WTC11 (cell line): ENCODE results near the gene KIRREL3. TPM values are rescaled to one million over a fixed set of nuclear protein-coding genes. Genes with fewer than 3 reads are reported as not detected.

ENCODE experiments used
- ATAC-seq: fragments of 200-7000 bp; cut with Tn5 transposase; 2 replicates; pipeline ENCODE4 v1.10.0; 2021; ENCODE audit warnings: mild to moderate bottlenecking, moderate library complexity
- CTCF ChIA-PET: fragments of 300-600 bp; sonication (Branson Sonifier 250); formaldehyde crosslinking; loops from one replicate; lab custom pipeline; 2021; ENCODE audit warnings: antibody characterized with exemption; lab: Charles Lee
- POLR2A ChIA-PET: fragments of 350-600 bp; sonication (Branson Sonifier 250); formaldehyde crosslinking; loops from one replicate; lab custom pipeline; 2021; ENCODE audit warnings: antibody characterized with exemption; lab: Charles Lee
- DNase-seq: peaks from one replicate; pipeline ENCODE4 v3.0.0; 2021; ENCODE audit warnings: low spot score
- H3K27ac Mint-ChIP-seq: 2 replicates; pipeline ENCODE4 v1.8.0; 2021; ENCODE audit warnings: mixed read lengths
- H3K27me3 Mint-ChIP-seq: 2 replicates; pipeline ENCODE4 v1.8.0; 2021; ENCODE audit warnings: low read depth, mild to moderate bottlenecking, moderate library complexity, mixed read lengths
- H3K36me3 Mint-ChIP-seq: 2 replicates; pipeline ENCODE4 v1.8.0; 2021; ENCODE audit warnings: mixed read lengths
- H3K4me1 Mint-ChIP-seq: 2 replicates; pipeline ENCODE4 v1.8.0; 2022; ENCODE audit warnings: mixed read lengths
- H3K4me3 Mint-ChIP-seq: 2 replicates; pipeline ENCODE4 v1.8.0; 2021; ENCODE audit warnings: mild to moderate bottlenecking, moderate library complexity, mixed read lengths
- H3K9me3 Mint-ChIP-seq: 2 replicates; pipeline ENCODE4 v1.8.0; 2021; ENCODE audit warnings: mixed read lengths
- AR ChIP-seq: fragments of 250-450 bp; sonication (Bioruptor Pico); IDR thresholded peaks from 2 replicates; pipeline ENCODE4 v1.9.0; 2021; ENCODE audit warnings: mild to moderate bottlenecking
- CREB1 ChIP-seq: sonication (generic); formaldehyde crosslinking; IDR thresholded peaks from 2 replicates; pipeline ENCODE4 v1.8.0; 2023; ENCODE audit warnings: mild to moderate bottlenecking, missing genetic modification reagents
- CREM ChIP-seq: sonication (generic); formaldehyde crosslinking; IDR thresholded peaks from 2 replicates; pipeline ENCODE4 v1.8.1; 2022; ENCODE audit warnings: mild to moderate bottlenecking, missing genetic modification reagents, moderate library complexity
- ELF4 ChIP-seq: sonication (generic); formaldehyde crosslinking; IDR thresholded peaks from 2 replicates; pipeline ENCODE4 v1.8.1; 2022; ENCODE audit warnings: low read depth, mild to moderate bottlenecking, moderate library complexity, missing genetic modification reagents
- FOXK1 ChIP-seq: sonication (generic); formaldehyde crosslinking; IDR thresholded peaks from 2 replicates; pipeline ENCODE4 v1.8.0; 2022; ENCODE audit warnings: mild to moderate bottlenecking, moderate library complexity, missing genetic modification reagents
- GRHL2 ChIP-seq: fragments of 250-450 bp; sonication (Bioruptor Pico); IDR thresholded peaks from 2 replicates; pipeline ENCODE4 v1.8.0; 2022; ENCODE audit warnings: mild to moderate bottlenecking, moderate library complexity; ENCODE audit not compliant: insufficient replicate concordance, severe bottlenecking
- HMGA2 ChIP-seq: fragments of 250-450 bp; sonication (Bioruptor Pico); IDR thresholded peaks from 2 replicates; pipeline ENCODE4 v1.4.0; 2021; ENCODE audit warnings: mild to moderate bottlenecking, moderate library complexity
- IRF2 ChIP-seq: sonication (generic); formaldehyde crosslinking; IDR thresholded peaks from 2 replicates; pipeline ENCODE4 v1.8.0; 2022; ENCODE audit warnings: low read depth, missing genetic modification reagents, borderline replicate concordance
- MLX ChIP-seq: sonication (generic); formaldehyde crosslinking; IDR thresholded peaks from 2 replicates; pipeline ENCODE4 v1.8.1; 2023; ENCODE audit warnings: mild to moderate bottlenecking, missing genetic modification reagents, moderate library complexity
- NR1H2 ChIP-seq: sonication (generic); formaldehyde crosslinking; IDR thresholded peaks from 2 replicates; pipeline ENCODE4 v1.9.0; 2021; ENCODE audit warnings: mild to moderate bottlenecking, moderate library complexity, missing genetic modification reagents
- PREB ChIP-seq: sonication (generic); formaldehyde crosslinking; IDR thresholded peaks from 2 replicates; pipeline ENCODE4 v1.8.1; 2022; ENCODE audit warnings: mild to moderate bottlenecking, missing genetic modification reagents, moderate library complexity, borderline replicate concordance
- RORB ChIP-seq: fragments of 250-450 bp; sonication (Bioruptor Pico); IDR thresholded peaks from 2 replicates; pipeline ENCODE4 v1.9.0; 2021; ENCODE audit warnings: mild to moderate bottlenecking
- ZBTB21 ChIP-seq: sonication (generic); formaldehyde crosslinking; IDR thresholded peaks from 2 replicates; pipeline ENCODE4 v1.8.1; 2023; ENCODE audit warnings: mild to moderate bottlenecking, missing genetic modification reagents, borderline replicate concordance
- ZMAT4 ChIP-seq: fragments of 250-450 bp; sonication (Bioruptor Pico); IDR thresholded peaks from 2 replicates; pipeline ENCODE4 v1.9.0; 2021; ENCODE audit warnings: mild to moderate bottlenecking
- ZNF138 ChIP-seq: sonication (generic); formaldehyde crosslinking; conservative IDR thresholded peaks from 2 replicates; pipeline ENCODE4 v1.8.1; 2022; ENCODE audit warnings: mild to moderate bottlenecking, moderate library complexity, missing genetic modification reagents
- ZNF671 ChIP-seq: fragments of 250-450 bp; sonication (Bioruptor Pico); IDR thresholded peaks from 2 replicates; pipeline ENCODE4 v1.8.0; 2021; ENCODE audit warnings: mild to moderate bottlenecking
- total RNA-seq: library from RNA; stranded (reverse); gene quantifications from 3 replicates; pipeline ENCODE4 v1.2.3, GENCODE V29; 2021
- TF ChIP-seq, protein P1 (sequence below): sonication (generic); formaldehyde crosslinking; IDR thresholded peaks from 2 replicates; pipeline ENCODE4 v1.8.1; 2022; ENCODE audit warnings: missing genetic modification reagents, borderline replicate concordance
- TF ChIP-seq, protein P2 (sequence below): fragments of 250-450 bp; sonication (Bioruptor Pico); IDR thresholded peaks from 2 replicates; pipeline ENCODE4 v1.9.0; 2021; ENCODE audit warnings: mild to moderate bottlenecking, borderline replicate concordance
- TF ChIP-seq, protein P3 (sequence below): sonication (generic); formaldehyde crosslinking; IDR thresholded peaks from 2 replicates; pipeline ENCODE4 v1.8.0; 2023; ENCODE audit warnings: missing genetic modification reagents, mild to moderate bottlenecking, borderline replicate concordance
- TF ChIP-seq, protein P4 (sequence below): sonication (generic); formaldehyde crosslinking; IDR thresholded peaks from 2 replicates; pipeline ENCODE4 v1.8.1; 2022; ENCODE audit warnings: mild to moderate bottlenecking, moderate library complexity, missing genetic modification reagents

The KIRREL3 gene
- total RNA-seq, 1 experiment from 2014 or later = 0.59 TPM

GRCh38 chr11:126612671-126613070, 387.9 kb downstream of the KIRREL3 start:
- H3K4me3 Mint-ChIP-seq = no peak overlapping the region
- ChIA-PET CTCF (no interaction called here), POLR2A (no interaction called here)
- peaks cover 11% of the 10 kb centered on the region for H3K27me3 Mint-ChIP-seq
- peaks cover 20% of the 10 kb centered on the region for H3K4me1 Mint-ChIP-seq
- ATAC-seq (no peak), DNase-seq (no peak)
- H3K36me3 Mint-ChIP-seq = peaks cover 7% of the 10 kb centered on the region
- H3K27ac Mint-ChIP-seq = no peak overlapping the region
- TF ChIP-seq CREM (CRISPR knock-in tag) = no peak
- TF ChIP-seq, protein P1, sequence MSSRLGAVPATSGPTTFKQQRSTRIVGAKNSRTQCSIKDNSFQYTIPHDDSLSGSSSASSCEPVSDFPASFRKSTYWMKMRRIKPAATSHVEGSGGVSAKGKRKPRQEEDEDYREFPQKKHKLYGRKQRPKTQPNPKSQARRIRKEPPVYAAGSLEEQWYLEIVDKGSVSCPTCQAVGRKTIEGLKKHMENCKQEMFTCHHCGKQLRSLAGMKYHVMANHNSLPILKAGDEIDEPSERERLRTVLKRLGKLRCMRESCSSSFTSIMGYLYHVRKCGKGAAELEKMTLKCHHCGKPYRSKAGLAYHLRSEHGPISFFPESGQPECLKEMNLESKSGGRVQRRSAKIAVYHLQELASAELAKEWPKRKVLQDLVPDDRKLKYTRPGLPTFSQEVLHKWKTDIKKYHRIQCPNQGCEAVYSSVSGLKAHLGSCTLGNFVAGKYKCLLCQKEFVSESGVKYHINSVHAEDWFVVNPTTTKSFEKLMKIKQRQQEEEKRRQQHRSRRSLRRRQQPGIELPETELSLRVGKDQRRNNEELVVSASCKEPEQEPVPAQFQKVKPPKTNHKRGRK (CRISPR knock-in tag) = no peak
- TF ChIP-seq FOXK1 (CRISPR knock-in tag) = no peak
- TF ChIP-seq ZNF671 (CRISPR knock-in tag) = no peak
- TF ChIP-seq, protein P2, sequence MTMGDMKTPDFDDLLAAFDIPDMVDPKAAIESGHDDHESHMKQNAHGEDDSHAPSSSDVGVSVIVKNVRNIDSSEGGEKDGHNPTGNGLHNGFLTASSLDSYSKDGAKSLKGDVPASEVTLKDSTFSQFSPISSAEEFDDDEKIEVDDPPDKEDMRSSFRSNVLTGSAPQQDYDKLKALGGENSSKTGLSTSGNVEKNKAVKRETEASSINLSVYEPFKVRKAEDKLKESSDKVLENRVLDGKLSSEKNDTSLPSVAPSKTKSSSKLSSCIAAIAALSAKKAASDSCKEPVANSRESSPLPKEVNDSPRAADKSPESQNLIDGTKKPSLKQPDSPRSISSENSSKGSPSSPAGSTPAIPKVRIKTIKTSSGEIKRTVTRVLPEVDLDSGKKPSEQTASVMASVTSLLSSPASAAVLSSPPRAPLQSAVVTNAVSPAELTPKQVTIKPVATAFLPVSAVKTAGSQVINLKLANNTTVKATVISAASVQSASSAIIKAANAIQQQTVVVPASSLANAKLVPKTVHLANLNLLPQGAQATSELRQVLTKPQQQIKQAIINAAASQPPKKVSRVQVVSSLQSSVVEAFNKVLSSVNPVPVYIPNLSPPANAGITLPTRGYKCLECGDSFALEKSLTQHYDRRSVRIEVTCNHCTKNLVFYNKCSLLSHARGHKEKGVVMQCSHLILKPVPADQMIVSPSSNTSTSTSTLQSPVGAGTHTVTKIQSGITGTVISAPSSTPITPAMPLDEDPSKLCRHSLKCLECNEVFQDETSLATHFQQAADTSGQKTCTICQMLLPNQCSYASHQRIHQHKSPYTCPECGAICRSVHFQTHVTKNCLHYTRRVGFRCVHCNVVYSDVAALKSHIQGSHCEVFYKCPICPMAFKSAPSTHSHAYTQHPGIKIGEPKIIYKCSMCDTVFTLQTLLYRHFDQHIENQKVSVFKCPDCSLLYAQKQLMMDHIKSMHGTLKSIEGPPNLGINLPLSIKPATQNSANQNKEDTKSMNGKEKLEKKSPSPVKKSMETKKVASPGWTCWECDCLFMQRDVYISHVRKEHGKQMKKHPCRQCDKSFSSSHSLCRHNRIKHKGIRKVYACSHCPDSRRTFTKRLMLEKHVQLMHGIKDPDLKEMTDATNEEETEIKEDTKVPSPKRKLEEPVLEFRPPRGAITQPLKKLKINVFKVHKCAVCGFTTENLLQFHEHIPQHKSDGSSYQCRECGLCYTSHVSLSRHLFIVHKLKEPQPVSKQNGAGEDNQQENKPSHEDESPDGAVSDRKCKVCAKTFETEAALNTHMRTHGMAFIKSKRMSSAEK (CRISPR knock-in tag) = no peak
- TF ChIP-seq, protein P3, sequence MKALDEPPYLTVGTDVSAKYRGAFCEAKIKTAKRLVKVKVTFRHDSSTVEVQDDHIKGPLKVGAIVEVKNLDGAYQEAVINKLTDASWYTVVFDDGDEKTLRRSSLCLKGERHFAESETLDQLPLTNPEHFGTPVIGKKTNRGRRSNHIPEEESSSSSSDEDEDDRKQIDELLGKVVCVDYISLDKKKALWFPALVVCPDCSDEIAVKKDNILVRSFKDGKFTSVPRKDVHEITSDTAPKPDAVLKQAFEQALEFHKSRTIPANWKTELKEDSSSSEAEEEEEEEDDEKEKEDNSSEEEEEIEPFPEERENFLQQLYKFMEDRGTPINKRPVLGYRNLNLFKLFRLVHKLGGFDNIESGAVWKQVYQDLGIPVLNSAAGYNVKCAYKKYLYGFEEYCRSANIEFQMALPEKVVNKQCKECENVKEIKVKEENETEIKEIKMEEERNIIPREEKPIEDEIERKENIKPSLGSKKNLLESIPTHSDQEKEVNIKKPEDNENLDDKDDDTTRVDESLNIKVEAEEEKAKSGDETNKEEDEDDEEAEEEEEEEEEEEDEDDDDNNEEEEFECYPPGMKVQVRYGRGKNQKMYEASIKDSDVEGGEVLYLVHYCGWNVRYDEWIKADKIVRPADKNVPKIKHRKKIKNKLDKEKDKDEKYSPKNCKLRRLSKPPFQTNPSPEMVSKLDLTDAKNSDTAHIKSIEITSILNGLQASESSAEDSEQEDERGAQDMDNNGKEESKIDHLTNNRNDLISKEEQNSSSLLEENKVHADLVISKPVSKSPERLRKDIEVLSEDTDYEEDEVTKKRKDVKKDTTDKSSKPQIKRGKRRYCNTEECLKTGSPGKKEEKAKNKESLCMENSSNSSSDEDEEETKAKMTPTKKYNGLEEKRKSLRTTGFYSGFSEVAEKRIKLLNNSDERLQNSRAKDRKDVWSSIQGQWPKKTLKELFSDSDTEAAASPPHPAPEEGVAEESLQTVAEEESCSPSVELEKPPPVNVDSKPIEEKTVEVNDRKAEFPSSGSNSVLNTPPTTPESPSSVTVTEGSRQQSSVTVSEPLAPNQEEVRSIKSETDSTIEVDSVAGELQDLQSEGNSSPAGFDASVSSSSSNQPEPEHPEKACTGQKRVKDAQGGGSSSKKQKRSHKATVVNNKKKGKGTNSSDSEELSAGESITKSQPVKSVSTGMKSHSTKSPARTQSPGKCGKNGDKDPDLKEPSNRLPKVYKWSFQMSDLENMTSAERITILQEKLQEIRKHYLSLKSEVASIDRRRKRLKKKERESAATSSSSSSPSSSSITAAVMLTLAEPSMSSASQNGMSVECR (CRISPR knock-in tag) = no peak
- TF ChIP-seq GRHL2 (CRISPR knock-in tag) = no peak
- TF ChIP-seq NR1H2 = no peak
- no peak for TF ChIP-seq RORB (CRISPR knock-in tag)
- TF ChIP-seq CREB1 = no peak
- no peak for TF ChIP-seq ELF4 (CRISPR knock-in tag)
- TF ChIP-seq, protein P4, sequence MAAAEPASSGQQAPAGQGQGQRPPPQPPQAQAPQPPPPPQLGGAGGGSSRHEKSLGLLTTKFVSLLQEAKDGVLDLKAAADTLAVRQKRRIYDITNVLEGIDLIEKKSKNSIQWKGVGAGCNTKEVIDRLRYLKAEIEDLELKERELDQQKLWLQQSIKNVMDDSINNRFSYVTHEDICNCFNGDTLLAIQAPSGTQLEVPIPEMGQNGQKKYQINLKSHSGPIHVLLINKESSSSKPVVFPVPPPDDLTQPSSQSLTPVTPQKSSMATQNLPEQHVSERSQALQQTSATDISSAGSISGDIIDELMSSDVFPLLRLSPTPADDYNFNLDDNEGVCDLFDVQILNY (CRISPR knock-in tag) = no peak
- no peak for TF ChIP-seq AR (CRISPR knock-in tag)
- TF ChIP-seq HMGA2 (CRISPR knock-in tag) = no peak
- no peak for TF ChIP-seq IRF2 (CRISPR knock-in tag)
- TF ChIP-seq ZNF138 = no peak
- no peak for TF ChIP-seq MLX (CRISPR knock-in tag)
- no peak for TF ChIP-seq ZMAT4 (CRISPR knock-in tag)
- TF ChIP-seq ZBTB21 (CRISPR knock-in tag) = no peak
- TF ChIP-seq PREB (CRISPR knock-in tag) = no peak
- H3K9me3 Mint-ChIP-seq = peaks cover 13% of the 10 kb centered on the region
